SK-N-SH treated with all-trans-retinoic acid at 6 μM for 48 hours (cell line): ENCODE measurements around the gene RAPGEF4.

Experiments used
- BACH2 ChIP-seq: fragments of 250-450 bp; sonication (Bioruptor Pico); IDR thresholded peaks from 2 replicates; pipeline ENCODE4 v1.9.0; 2021; ENCODE audit warnings: mild to moderate bottlenecking, borderline replicate concordance
- GLIS3 ChIP-seq: fragments of 250-450 bp; sonication (Bioruptor Pico); IDR thresholded peaks from 2 replicates; pipeline ENCODE4 v1.5.0; 2020; ENCODE audit warnings: mild to moderate bottlenecking, moderate library complexity
- ISL1 ChIP-seq: fragments of 250-450 bp; sonication (Bioruptor Pico); IDR thresholded peaks from 2 replicates; pipeline ENCODE4 v2.1.2; 2022; ENCODE audit warnings: mild to moderate bottlenecking, moderate library complexity
- OSR1 ChIP-seq: fragments of 250-450 bp; sonication (Bioruptor Pico); IDR thresholded peaks from 2 replicates; pipeline ENCODE4 v1.8.0; 2022; ENCODE audit warnings: moderate library complexity, mild to moderate bottlenecking, inconsistent platforms
- PPARA ChIP-seq: fragments of 250-450 bp; sonication (Bioruptor Pico); IDR thresholded peaks from 2 replicates; pipeline ENCODE4 v1.5.0; 2020; ENCODE audit warnings: mild to moderate bottlenecking, borderline replicate concordance
- RARB ChIP-seq: fragments of 250-450 bp; sonication (Bioruptor Pico); IDR thresholded peaks from 2 replicates; pipeline ENCODE4 v1.8.0; 2021; ENCODE audit warnings: mild to moderate bottlenecking, moderate library complexity
- SNAI2 ChIP-seq: fragments of 250-450 bp; sonication (Bioruptor Pico); IDR thresholded peaks from 2 replicates; pipeline ENCODE4 v1.5.0; 2020; ENCODE audit warnings: mild to moderate bottlenecking, moderate library complexity
- ZC3H10 ChIP-seq: fragments of 250-450 bp; sonication (Bioruptor Pico); IDR thresholded peaks from 2 replicates; pipeline ENCODE4 v1.5.1; 2021; ENCODE audit warnings: mild to moderate bottlenecking, moderate library complexity
- ZFP3 ChIP-seq: fragments of 250-450 bp; sonication (Bioruptor Pico); IDR thresholded peaks from 2 replicates; pipeline ENCODE4 v1.5.0; 2020; ENCODE audit warnings: mild to moderate bottlenecking, moderate library complexity
- ZFP30 ChIP-seq: fragments of 450-650 bp; formaldehyde crosslinking; IDR thresholded peaks from 2 replicates; pipeline ENCODE4 v1.5.0; 2022; ENCODE audit warnings: mild to moderate bottlenecking, moderate library complexity
- ZNF8 ChIP-seq: fragments of 450-650 bp; formaldehyde crosslinking; IDR thresholded peaks from 2 replicates; pipeline ENCODE4 v1.5.0; 2020; ENCODE audit warnings: mild to moderate bottlenecking, moderate library complexity
- TF ChIP-seq, protein P1 (sequence below): fragments of 250-450 bp; sonication (Bioruptor Pico); IDR thresholded peaks from 2 replicates; pipeline ENCODE4 v1.8.0; 2020; ENCODE audit warnings: mild to moderate bottlenecking, moderate library complexity, borderline replicate concordance
- TF ChIP-seq, protein P2 (sequence below): fragments of 250-450 bp; sonication (Bioruptor Pico); IDR thresholded peaks from 2 replicates; pipeline ENCODE4 v1.5.1; 2021; ENCODE audit warnings: mild to moderate bottlenecking, moderate library complexity

DNA sequence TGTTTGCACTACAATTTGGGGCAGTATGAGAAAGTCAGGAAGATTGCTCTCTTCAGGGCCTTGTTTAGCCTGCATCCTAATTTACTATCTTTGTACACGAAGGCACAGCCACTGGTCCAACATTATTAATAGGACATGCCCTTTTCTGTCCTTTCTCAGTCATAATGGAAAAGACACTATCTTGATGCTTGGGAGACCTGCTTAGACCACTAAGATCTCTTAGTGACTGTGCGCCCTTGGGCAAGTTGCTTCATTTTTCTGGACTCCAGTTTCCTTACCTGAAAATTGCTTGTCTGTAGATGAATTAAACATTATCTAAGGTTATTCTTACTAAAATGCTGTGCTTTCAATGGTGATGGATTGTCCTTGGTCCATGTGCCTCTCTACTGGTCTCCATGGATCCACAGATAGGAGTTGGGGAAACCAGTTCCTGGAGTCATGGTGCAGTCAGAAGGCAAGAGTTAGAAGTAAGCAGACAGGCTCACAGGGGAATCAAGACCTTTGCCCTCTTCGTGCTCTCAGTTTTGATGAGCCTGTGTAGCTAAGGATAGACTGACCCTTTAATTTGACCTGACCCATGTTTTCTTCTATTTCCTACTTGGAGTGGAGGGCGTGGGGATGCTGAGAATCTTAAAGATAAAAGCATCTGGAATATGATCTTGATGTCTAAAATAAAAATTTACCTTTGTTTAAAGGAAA lies 114.0 kb downstream of the RAPGEF4 start:
- no peak for TF ChIP-seq ISL1 (CRISPR knock-in tag)
- TF ChIP-seq ZNF8 (CRISPR knock-in tag): no peak
- TF ChIP-seq ZFP3 (CRISPR knock-in tag): no peak
- no peak for TF ChIP-seq ZFP30
- TF ChIP-seq BACH2: no peak
- TF ChIP-seq, protein P1, sequence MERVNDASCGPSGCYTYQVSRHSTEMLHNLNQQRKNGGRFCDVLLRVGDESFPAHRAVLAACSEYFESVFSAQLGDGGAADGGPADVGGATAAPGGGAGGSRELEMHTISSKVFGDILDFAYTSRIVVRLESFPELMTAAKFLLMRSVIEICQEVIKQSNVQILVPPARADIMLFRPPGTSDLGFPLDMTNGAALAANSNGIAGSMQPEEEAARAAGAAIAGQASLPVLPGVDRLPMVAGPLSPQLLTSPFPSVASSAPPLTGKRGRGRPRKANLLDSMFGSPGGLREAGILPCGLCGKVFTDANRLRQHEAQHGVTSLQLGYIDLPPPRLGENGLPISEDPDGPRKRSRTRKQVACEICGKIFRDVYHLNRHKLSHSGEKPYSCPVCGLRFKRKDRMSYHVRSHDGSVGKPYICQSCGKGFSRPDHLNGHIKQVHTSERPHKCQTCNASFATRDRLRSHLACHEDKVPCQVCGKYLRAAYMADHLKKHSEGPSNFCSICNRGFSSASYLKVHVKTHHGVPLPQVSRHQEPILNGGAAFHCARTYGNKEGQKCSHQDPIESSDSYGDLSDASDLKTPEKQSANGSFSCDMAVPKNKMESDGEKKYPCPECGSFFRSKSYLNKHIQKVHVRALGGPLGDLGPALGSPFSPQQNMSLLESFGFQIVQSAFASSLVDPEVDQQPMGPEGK (CRISPR knock-in tag): no peak
- no peak for TF ChIP-seq GLIS3
- TF ChIP-seq OSR1 (CRISPR knock-in tag): no peak
- TF ChIP-seq SNAI2 (CRISPR knock-in tag): no peak
- TF ChIP-seq, protein P2, sequence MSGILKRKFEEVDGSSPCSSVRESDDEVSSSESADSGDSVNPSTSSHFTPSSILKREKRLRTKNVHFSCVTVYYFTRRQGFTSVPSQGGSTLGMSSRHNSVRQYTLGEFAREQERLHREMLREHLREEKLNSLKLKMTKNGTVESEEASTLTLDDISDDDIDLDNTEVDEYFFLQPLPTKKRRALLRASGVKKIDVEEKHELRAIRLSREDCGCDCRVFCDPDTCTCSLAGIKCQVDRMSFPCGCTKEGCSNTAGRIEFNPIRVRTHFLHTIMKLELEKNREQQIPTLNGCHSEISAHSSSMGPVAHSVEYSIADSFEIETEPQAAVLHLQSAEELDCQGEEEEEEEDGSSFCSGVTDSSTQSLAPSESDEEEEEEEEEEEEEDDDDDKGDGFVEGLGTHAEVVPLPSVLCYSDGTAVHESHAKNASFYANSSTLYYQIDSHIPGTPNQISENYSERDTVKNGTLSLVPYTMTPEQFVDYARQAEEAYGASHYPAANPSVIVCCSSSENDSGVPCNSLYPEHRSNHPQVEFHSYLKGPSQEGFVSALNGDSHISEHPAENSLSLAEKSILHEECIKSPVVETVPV: no peak
- no peak for TF ChIP-seq ZC3H10
- no peak for TF ChIP-seq PPARA
- TF ChIP-seq RARB (CRISPR knock-in tag): no peak
